Lower lobe of right lung (tissue), 2 donors: ENCODE measurements around the gene TENT4B. TPM values are rescaled to one million over a fixed set of nuclear protein-coding genes. Genes with fewer than 3 reads are reported as not detected.

ENCODE experiments used
- ATAC-seq, 2 donors: fragments of 200-7000 bp; cut with Tn5 transposase; one replicate each; pipeline ENCODE4 v1.9.1; 2020 to 2022; ENCODE audit warnings: mild to moderate bottlenecking in 2 of 2, moderate library complexity in 2 of 2
- DNase-seq: peaks from one replicate; pipeline ENCODE4 v3.0.0-alpha.2; 2020
- H3K27ac ChIP-seq: fragments of 200-600 bp; one replicate; pipeline ENCODE4 v1.8.0; 2022
- H3K27me3 ChIP-seq: fragments of 200-600 bp; one replicate; pipeline ENCODE4 v1.8.0; 2022; ENCODE audit warnings: low read depth
- H3K36me3 ChIP-seq: fragments of 200-600 bp; one replicate; pipeline ENCODE4 v1.8.0; 2022; ENCODE audit warnings: mild to moderate bottlenecking
- H3K4me1 ChIP-seq: fragments of 200-600 bp; one replicate; pipeline ENCODE4 v1.8.0; 2022
- H3K4me3 ChIP-seq: fragments of 200-600 bp; one replicate; pipeline ENCODE4 v1.8.0; 2022; ENCODE audit warnings: mild to moderate bottlenecking
- H3K9me3 ChIP-seq: fragments of 200-600 bp; one replicate; pipeline ENCODE4 v1.8.0; 2022
- CTCF ChIP-seq: fragments of 200-600 bp; IDR thresholded peaks from one replicate; pipeline ENCODE4 v1.8.0; 2022; ENCODE audit warnings: antibody characterized with exemption, mild to moderate bottlenecking
- intact Hi-C: fragments of 100-400 bp; cut with DNase I; formaldehyde crosslinking; loops from one replicate; pipeline ENCODE4 v1.11.0; 2022
- total RNA-seq: library from RNA; stranded (reverse); fragmentation: NEBNext Ultra II Directional; extraction: Animal tissue kit (Norgen Biotek cat#: 25700); gene quantifications from one replicate; pipeline ENCODE4 v1.2.1, GENCODE V29; 2021
- donor health status: DM: no; HTN: yes; CAD: no; lungs with severe emphysema.

The TENT4B gene
- total RNA-seq, 1 donor from 2014 or later: 12.8 TPM

GRCh38 chr16:50224286-50224685 lies 71.2 kb downstream of the TENT4B start:
- H3K36me3 ChIP-seq: peaks cover 74% of the 10 kb centered on the region
- H3K27ac ChIP-seq: no peak overlapping the region
- no peaks in the 10 kb centered on the region for H3K27me3 ChIP-seq
- DNase-seq (no peak), ATAC-seq (no peak)
- TF ChIP-seq CTCF: no peak
- H3K9me3 ChIP-seq: no peaks in the 10 kb centered on the region
- H3K4me3 ChIP-seq: no peak overlapping the region
- no peaks in the 10 kb centered on the region for H3K4me1 ChIP-seq
- intact Hi-C loops: no loop called here

DNA sequence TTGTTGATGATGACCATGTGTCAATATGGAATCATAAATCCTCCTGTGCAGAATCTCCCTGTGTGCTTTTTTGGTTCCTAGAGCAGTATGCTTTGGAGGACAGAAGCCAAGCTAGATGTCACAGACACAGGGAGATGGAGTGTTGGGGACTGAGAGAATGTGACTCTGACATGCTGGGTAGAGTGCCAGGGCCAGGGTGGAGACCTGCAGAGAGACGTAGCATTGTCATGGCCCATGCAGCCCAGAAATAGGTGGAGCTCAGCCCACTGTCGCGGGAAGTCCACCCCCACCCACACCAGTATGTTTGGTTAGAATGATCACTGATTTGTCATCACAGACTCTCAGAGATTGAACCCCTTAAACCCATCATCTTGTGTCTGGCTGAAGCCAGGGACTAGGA lies 74.0 kb downstream of the TENT4B start:
- intact Hi-C loops: no loop called here
- TF ChIP-seq CTCF: no peak
- H3K36me3 ChIP-seq: peaks cover 73% of the 10 kb centered on the region
- H3K9me3 ChIP-seq: no peaks in the 10 kb centered on the region
- H3K27me3 ChIP-seq: no peaks in the 10 kb centered on the region
- no peak overlapping the region for H3K4me3 ChIP-seq
- no peaks in the 10 kb centered on the region for H3K4me1 ChIP-seq
- no peak for DNase-seq
- ATAC-seq: no peak
- H3K27ac ChIP-seq: no peak overlapping the region

- intact Hi-C loops: no loop called here
- DNase-seq (no peak), ATAC-seq (no peak)
- no peak for TF ChIP-seq CTCF
- no peaks in the 10 kb centered on the region for H3K9me3 ChIP-seq
- H3K27ac ChIP-seq: no peak overlapping the region
- peaks cover 68% of the 10 kb centered on the region for H3K36me3 ChIP-seq
- H3K27me3 ChIP-seq: no peaks in the 10 kb centered on the region
- no peak overlapping the region for H3K4me3 ChIP-seq
- H3K4me1 ChIP-seq: no peaks in the 10 kb centered on the region
These were observed 74.6 kb downstream of the TENT4B start for GRCh38 chr16:50227665-50228064.

- no peaks in the 10 kb centered on the region for H3K4me1 ChIP-seq
- DNase-seq: no peak
- H3K27ac ChIP-seq: no peak overlapping the region
- intact Hi-C loops: no loop called here
- TF ChIP-seq CTCF: no peak
- no peak for ATAC-seq
- peaks cover 60% of the 10 kb centered on the region for H3K36me3 ChIP-seq
- no peaks in the 10 kb centered on the region for H3K9me3 ChIP-seq
- H3K27me3 ChIP-seq: no peaks in the 10 kb centered on the region
- no peak overlapping the region for H3K4me3 ChIP-seq
These were observed 75.3 kb downstream of the TENT4B start for GRCh38 chr16:50228364-50228868.

- no peak for DNase-seq
- Histone ChIP-seq H3K4me1 (no peaks in the 10 kb centered on the region), H3K27ac (no peak overlapping the region), H3K36me3 (peaks cover 57% of the 10 kb centered on the region), H3K27me3 (no peaks in the 10 kb centered on the region), H3K4me3 (no peak overlapping the region), H3K9me3 (no peaks in the 10 kb centered on the region)
- intact Hi-C loops: no loop called here
- TF ChIP-seq CTCF: no peak
- no peak for ATAC-seq
These were observed 76.1 kb downstream of the TENT4B start for GRCh38 chr16:50229149-50229726.
